GM19193 (cell line): ENCODE data around the gene SMYD4.

Experiments used
- POLR2A ChIP-seq: IDR thresholded peaks from 4 replicates; pipeline ENCODE4 v1.6.1; 2011; ENCODE audit not compliant: insufficient read depth, insufficient read length; ENCODE audit errors: extremely low read depth

SMYD4 gene

DNA sequence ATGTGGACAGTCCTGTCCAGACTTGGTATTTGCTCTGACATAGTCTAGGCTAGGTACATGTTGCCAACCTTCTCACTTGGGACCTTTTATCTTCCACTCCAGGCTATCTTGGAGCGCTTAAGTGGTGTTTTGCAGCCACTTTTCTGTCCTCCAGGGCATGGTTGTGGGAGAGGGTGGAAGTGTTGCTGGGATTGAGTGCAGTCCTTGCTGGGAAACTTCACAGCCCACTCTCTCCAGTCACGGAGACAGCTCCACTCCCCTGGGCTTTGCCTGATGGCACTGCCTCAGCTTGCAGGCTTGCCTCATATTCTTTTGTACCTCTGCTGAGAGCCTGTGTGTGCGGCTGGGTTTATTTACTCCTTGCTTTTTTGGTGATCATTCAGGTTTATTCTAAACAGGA, 17.5 kb upstream of the SMYD4 start:
- no peak for TF ChIP-seq POLR2A

DNA sequence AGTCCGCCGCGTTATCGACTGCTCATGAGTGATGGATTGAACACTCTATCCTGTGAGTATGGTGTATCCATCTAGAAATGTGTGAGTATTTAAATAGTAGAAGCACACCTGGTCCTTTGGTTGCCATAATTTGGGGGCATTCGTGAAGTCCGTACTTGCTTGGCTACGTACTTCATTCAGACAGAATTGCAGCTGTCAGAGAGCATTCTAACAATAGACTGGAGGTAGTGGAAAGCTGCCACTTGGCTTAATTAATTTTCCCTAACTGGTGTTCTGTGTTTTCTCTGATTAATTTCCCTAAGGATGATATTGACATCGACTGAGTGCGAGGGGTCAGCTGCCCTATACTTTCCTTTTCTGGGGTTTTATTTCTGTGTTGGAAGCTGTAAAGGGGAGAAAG, 14.2 kb upstream of the SMYD4 start:
- no peak for TF ChIP-seq POLR2A

DNA sequence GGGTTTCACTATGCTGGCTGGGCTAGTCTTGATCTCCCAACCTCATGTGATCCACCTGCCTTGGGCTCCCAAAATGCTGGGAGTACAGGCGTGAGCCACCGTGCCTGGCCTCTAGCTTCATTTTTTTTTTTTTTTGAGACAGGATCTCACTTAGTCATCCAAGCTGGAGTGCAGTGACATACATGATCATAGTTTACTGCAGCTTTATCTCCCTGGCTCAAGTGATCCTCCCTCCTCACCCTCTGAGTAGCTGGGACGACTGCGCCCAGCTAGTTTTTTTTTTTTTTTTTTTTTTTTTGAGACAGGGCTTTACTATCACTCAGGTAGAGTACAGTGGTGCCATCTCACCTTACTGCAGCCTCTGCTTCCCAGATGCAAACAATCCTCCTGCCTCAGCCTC, 9.8 kb upstream of the SMYD4 start:
- TF ChIP-seq POLR2A: no peak

DNA sequence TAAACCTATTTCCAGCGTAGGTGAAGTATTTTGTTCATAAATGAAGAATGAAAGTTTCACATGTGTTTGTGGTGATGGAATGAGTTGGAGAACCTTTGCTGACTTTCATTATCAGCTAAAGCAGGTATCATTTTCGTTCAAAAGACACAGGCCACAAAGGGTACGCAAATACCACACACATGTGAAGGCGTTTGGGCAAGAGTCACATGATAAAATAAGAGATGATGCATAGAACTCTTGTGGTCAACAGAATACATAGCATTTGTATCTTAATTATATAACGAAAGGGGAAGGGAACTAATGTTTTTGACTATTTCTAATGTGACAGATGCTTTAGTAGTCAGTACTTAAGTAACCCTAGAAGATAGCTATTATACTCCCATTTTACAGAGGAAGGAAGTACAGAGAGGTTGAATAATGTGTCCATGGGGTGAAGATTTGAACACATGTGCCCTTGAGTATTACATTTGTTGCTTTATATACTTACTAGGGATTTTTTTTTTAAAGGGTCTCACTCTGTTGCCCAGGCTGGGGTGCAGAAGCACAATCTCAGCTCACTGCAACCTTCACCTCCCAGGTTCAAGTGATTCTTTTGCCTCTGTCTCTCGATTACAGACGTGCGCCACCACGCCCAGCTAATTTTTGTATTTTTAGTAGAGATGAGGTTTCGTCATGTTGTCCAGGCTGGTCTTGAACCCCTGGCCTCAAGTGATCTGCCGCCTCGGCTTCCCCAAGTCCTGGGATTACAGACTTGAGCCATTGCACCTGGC, 4.9 kb upstream of the SMYD4 start:
- no peak for TF ChIP-seq POLR2A

DNA sequence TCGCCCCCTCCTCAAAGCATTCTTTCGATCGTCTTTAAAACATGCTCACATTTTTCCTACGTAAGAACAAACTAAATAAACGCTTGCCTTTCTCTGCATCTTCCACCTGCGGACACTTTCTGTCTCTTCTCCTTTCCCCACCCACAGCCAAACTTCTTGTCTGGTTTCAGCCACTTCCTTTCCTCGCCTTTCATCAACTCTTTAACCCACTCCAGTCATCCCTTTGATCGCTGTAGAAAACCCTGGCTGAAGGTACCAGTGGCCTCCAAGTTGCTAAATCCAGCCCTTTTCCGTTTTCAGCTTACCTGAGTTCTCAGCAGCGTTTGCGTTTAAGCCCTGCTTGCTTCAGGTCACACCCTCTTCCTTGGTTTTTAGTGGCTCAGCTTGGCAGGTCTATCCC, 586 bp upstream of the SMYD4 start:
- TF ChIP-seq POLR2A: no peak

DNA sequence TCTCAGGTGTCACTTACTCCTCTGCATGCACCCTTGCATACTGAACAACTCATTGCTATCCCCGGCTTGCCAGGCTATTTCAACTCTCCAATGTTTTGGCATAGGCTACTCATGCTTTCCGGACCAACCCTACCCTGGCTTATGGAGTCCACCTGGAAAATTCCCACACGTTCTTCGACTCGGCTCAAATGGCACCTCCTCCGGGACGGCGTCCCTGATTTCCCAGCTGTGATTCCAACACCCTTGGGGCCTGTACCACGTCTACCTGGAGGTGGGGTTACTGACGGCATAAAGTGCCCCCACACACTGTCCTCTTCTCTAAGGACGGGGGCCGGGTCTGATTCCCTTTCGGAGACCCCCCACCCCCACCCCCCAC, 498 bp downstream of the SMYD4 start:
- no peak for TF ChIP-seq POLR2A

DNA sequence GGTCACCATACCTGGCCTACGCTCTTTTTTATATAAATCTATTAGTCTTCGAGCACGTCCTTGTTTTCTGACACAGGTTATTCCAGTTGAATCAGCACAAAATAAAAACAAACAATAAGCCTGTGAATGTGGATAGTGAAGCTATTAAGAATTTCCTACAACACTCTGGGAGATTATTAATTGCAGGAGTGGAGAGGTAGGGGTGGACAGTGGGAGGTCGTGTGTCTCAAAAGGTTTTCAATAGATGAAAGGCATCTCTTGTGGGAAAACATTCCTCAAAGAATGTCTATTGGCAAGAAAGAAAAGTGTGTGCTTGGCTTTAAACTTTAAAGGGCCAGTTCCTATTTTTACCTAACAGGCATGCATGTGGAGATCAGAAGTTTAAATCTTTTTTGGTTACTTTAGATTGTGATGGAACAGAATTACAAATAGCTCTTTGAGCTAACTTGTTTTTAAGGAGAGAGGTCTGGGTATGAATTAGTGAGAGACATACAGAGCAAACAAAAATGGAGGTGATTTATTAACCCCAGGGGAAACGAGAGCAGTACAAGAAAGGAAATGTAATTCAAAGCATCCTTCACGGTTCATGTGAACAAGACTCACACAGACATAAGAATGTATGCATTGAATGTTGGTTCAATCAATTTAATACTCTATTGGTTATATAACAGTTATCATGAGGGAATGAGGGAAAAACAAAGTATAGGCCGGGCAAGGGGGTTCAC, 9.0 kb downstream of the SMYD4 start:
- TF ChIP-seq POLR2A: no peak

DNA sequence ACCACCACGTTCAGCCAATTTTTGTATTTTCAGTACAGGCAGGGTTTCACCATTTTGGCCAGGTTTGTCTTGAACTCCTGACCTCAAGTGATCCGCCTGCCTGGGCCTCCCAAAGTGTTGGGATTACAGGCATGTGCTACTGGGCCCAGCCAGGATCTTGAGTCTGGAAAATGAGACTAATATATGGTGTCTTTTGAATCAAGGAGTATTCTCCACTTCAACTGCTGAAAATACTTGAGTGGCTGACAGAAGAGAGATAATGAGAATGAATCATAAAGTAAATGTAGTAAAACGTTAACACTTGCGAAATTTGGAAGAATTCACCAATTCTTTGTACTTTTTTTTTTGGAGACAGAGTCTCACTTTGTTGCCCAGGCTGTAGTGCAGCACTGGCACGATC, 16.6 kb downstream of the SMYD4 start:
- no peak for TF ChIP-seq POLR2A

DNA sequence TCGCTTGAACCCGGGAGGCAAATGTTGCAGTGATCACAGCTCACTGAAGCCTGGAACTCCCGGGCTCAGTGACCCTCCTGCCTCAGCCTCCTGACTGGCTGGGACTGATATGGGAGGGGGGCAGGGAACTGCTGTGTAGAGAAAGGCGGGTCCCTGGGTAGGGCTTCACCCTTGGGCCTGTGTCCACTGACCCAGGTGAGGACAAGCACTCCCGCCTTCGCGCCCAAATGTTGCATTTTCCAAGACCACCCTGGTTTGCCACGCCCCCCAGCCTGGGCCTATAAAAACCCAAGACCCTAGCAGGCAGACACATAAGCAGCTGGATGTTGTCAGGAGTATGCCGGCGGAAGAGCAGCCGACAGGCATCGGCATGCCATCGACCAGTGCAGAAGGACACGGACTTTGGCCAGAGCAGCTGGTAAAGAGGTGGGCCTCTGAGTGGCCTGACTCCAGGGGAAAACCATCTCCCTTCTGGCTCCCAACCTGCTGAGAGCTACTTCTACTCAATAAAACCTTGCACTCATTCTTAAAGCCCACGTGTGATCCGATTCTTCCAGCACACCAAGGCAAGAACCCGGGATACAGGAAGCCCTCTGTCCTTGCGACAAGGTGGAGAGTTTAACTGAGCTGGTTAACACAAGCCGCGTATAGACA, 19.1 kb downstream of the SMYD4 start:
- TF ChIP-seq POLR2A: no peak

DNA sequence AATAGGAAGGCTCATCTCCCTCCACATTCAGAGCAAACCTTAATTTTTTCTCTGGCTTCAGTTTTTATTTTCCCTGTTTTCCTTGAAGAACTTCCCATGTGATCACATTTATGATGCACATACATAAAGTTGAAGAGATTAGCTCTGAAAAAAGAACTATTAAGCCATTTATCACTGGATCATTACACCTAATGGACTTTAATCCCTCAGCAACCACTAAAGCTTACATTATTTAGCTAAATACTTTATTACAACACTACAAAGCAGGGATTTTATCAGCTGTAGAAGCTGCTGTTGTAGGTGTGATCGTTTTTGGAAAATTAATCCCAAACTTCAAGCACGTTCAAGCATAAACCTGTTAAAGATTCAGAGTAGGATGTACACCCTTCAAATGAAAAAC, 21.1 kb downstream of the SMYD4 start:
- TF ChIP-seq POLR2A: no peak

DNA sequence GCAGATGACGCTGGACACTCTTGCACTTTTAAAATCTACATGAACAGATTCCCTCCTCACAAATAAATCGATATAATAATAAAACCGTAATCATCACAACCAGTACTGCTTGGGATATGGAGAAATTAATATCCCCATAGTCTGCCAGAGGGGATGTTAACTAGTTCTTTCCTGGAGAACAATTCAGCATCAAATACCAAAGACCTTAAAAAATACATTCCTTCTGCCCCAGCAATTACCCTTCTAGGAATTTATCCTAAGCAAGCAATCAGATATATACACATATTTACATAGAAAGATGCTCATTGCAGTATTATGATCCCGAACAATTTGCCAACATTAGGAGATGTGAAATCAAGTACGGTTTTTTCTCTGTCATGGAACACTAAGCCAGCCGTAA, 21.8 kb downstream of the SMYD4 start:
- TF ChIP-seq POLR2A: no peak

DNA sequence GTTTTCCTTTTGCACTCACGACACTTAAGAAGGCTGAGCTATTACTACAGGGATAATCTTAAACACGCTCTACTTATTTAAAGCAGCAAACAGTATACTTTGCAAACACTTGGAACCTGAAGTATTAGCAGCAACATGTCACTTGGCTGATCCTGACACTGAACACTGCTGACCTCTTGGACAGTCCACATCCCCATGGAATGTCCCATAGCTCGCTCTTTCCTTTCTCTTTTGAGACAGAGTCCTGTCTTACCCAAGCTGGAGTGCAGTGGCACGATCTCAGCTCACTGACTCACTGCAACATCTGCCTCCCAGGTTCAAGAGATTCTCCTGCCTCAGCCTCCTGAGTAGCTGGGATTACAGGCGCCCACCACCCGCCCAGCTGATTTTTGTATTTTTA, 26.4 kb downstream of the SMYD4 start:
- TF ChIP-seq POLR2A: no peak

DNA sequence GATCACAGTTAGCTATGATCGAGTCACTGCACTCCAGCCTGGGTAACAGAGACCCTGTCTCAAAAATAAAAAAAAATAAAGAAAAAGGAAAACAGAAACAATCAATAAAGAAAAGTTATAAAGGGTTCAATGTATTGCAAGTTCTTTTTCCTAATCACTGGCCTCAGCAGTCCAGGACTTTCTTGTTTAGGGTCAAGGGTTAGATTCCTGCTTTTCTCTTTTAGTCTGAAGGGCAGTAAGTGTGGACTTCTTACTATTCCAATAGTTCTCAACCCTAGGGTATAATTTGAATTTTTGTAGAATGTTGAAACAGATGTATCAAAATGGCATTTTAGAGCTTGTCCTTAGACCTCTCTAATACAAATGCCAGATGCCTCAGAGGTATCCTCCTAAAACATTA, 27.3 kb downstream of the SMYD4 start:
- no peak for TF ChIP-seq POLR2A

DNA sequence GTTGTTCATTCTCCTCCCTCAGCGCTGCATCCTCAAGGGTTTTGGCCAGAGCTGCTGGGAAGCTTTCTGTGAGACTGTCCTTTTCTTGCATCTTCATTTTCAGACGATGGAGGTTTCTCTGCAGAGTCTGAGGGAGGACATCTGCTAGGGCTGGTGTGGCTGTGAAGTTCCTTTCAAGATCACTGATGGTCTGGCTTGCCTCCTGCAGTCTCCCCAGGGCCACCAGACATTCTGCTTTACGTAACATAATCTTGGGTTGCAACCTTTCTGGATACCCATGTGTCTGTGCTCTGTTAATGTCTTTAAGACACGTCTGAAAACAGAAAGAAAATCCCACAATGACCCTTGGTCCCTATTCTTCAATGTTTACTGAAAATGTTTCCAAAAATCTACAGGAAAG, 29.0 kb downstream of the SMYD4 start:
- TF ChIP-seq POLR2A: no peak

DNA sequence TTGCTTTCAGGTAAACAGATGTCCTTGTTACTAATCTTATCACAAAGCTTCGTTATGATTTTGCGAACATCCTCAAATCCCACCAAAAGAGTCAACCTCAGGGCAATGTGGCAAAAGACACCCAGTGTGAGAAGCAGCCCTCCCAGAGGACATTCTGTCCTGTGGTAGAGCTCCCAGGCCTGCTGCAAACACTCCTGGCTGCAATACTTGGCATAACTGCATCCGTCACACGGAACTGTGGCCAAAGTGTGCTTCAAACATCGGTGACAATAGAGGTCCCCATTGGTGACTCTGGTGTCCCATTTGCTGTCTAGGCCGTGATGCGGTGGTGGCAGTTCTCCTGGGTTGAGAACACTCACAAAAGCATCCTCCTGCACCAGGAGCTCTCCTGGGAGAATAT, 29.5 kb downstream of the SMYD4 start:
- TF ChIP-seq POLR2A: no peak

DNA sequence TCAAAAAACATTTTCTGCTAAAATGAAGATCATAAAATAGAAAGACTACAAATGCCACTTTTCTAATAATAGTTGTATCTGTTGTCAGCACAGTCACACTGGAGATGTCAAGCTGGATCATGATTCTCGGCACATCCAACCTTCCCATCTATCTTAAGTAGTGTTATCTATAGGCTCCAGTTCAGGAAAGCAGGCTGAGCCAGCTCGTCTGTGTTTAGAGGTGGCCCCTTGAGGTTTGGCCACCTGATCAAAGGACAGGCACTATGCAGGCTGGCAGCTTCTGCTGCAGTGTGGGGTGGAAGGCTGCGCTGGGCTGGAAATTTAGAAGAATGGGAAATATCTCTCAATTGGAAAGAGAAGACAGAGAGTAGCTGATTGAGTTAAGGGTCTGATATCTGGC, 32.4 kb downstream of the SMYD4 start:
- TF ChIP-seq POLR2A: no peak

DNA sequence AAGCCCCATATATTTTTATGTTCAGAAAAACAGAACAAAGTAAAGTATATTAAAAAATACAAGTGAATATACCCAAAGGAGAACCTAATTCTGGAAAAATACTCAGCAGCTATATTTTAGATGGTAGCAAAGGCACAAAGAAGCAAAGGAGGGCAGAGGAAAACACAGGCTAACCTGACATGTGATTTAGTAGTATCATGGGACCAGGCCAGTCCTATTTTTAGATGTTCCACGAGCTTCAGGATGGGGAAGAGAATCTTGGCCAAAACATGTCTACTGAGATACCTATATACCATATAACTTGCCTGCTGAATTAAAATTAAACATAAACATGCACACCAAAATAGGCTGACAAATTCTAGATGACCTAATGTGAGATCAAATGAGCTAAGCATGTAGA, 32.9 kb downstream of the SMYD4 start:
- TF ChIP-seq POLR2A: no peak

DNA sequence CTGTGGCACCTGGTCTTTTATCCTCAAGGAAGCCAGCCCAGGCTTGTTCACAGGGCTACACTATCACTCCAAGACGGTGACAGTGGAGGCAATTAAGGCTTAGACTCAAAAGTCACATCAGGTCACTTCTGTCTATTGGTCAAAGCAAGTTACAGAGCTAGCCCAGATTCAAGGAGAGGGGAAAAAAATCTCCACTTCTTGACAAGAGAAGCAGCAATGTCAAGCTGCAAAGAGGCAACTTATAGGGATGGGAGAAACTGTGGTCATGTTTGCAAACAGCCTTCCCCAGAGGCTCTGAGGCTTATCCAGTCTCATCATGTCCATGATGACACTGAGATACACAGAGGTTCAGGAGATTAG, 36.3 kb downstream of the SMYD4 start:
- TF ChIP-seq POLR2A: no peak
